NCI-H128 (cell line): ENCODE measurements around the gene FBN1.

ENCODE experiments used
- DNase-seq: peaks from one replicate; lab custom pipeline; 2025; ENCODE audit not compliant: unreplicated experiment; lab: John Stamatoyannopoulos, UW

FBN1 gene

GRCh38 chr15:48408327-48408726, 237.2 kb downstream of the FBN1 start:
- no peak for DNase-seq

- no peak for DNase-seq
Measured at GRCh38 chr15:48407646-48408045, 237.9 kb downstream of the FBN1 start.

GRCh38 chr15:48406911-48407310, 238.6 kb downstream of the FBN1 start:
- no peak for DNase-seq

DNA sequence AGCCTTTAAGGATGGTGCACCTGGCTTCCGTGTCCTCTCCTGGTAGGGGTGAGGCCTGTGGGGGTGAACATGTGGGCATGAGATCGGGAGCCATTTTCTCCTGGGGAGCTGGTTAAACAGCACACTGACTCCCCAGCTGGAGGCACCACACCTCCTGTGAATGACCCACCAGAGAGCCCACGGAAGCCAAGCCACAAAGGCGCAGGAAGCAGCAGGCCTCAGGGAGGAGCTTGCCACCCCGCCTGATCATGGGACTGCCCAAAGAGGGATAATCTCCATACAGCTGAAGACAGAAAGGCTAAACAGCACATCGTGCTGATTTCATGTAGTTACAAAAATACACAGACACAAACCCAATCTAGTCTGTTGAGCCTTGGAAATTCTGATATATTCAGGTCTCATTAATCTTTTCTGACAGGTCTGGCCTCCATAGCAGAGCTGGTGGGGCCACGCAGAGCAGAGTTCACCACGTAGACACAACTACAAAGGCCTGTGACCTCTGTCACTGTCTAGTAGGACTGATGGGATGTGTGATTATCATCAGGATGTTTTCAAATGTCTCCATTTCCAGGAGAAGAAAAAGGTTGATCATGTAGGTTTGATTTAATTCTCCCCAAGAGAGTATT, 239.1 kb downstream of the FBN1 start:
- DNase-seq, result no peak

- DNase-seq, result no peak
Measured at GRCh38 chr15:48402427-48403177, 242.9 kb downstream of the FBN1 start.

GRCh38 chr15:48400086-48400485, 245.4 kb downstream of the FBN1 start:
- DNase-seq, result no peak

- no peak for DNase-seq
Measured at GRCh38 chr15:48397841-48398240, 247.7 kb downstream of the FBN1 start.

DNA sequence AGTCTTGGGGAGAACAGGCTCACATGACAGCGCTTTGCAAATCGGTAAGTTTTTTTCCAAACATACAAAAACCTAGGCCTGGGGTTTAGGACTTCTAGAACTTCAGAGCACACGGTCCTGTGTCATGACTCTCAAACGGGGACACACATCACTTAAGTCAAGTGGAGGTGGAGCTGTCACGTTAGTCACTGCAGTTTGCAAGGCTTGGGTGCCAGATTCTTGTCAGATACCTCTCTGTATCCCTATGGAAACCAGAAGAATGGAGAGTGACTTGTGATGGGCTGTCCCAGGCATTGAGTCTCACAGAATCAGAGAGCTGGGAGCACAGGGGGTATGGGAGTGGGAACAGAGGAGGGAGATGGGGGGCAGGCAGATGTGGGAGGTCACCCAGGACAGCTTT, 249.5 kb downstream of the FBN1 start:
- no peak for DNase-seq

- DNase-seq, result no peak
Measured at GRCh38 chr15:48395521-48396011, 249.9 kb downstream of the FBN1 start.

- no peak for DNase-seq
Measured at GRCh38 chr15:48394970-48395369, 250.5 kb downstream of the FBN1 start.

DNA sequence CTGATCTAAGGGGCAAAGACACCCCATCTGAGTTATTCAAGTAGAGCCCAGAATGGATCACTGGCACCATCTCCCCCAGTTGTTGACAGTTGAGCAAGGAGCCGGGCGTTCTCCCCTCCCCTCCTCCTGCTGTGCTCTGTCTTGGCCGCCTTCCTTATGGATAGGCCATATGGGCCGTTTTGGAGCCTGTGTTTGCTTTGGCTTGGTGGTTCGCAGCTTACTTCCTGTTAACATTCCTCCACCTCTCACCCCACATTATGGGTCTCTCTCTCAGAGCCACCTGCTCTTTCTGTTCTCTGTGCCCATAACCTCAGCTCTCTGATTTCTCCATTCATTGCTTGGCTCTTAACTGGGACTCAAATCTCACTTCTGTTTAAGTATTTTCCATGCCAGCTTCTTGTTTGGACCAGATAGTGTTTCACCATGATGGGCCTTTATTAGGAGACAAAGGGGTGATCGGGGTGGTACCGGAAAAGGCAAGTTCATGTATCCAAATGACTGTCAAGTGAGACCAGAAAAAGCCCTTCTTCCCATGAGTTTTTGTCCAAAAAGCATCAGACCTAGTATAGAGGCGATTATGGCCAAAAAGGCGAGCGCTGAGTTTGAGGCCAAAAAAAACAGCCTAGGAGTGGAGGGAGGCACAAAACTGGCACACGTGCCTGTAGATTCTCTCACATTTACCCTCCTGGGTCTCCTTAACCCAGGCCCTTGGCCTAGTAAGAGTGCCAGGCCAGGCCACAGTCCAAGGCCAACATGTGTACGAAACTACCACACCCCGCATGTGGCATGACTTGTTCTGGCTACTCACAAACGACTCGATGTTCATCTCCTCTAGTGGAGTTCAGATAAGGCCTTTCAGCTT, 251.6 kb downstream of the FBN1 start:
- no peak for DNase-seq

GRCh38 chr15:48392356-48392755, 253.2 kb downstream of the FBN1 start:
- DNase-seq, result no peak

DNA sequence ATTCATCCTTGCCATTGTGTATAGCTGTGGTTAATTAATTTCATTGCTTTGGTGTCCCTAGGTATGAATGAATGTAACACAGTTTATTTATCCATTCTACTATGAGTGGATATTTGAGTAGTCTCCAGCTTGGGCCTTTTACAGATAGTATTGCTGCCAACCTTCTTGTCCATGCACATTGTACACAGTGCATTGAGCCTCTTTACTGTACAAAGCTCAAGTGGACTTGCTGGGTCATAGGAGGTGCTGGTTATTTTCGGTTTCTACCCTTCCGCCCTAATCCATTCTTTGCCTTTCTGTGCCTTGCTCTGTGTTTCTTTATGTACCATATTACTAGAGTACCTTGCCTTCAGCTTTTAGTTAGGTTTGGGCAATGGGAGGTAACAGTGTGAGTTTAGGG, 253.6 kb downstream of the FBN1 start:
- DNase-seq, result no peak

DNA sequence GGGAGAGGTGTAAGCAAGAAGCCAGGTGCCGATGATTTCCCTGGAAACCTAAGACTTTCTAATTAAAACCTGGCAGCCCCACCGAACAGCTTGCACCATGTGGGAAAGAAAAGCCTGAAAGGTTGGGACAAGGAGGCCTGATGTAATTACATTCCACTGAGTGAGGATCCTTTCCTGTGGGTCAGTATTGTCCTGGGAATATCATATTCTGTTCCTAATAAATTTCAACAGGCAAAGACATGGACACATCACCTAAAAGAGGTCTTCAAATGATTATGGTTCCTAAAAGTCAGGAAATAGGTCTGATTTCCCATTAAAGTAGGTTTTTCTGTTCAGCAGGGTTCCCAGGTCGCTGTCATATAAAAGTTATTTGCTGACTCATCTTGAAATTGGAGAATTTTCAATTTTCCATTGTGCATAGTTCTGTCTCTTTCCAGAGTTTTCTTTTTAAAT, 255.8 kb downstream of the FBN1 start:
- no peak for DNase-seq

DNA sequence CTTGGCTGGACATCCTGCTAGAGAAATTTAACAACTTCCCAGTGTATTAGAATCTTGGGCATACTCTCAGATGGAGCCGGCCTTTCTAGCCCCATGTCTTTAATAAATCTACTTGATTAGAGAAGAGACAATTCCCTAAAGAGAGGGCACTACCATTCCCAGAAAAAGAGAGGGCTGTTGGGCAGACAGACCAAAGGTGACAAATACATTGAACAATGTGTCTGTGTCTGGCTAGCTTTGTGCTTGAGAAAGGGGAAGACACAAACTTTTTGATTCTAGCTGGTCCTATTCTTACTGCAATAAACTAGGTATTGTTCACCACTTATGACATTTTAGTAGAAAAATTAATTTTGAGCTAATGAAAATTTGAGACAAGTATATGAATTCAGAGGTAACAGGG, 256.6 kb downstream of the FBN1 start:
- DNase-seq, result no peak

GRCh38 chr15:48388016-48388851, 257.3 kb downstream of the FBN1 start:
- DNase-seq, result no peak

DNA sequence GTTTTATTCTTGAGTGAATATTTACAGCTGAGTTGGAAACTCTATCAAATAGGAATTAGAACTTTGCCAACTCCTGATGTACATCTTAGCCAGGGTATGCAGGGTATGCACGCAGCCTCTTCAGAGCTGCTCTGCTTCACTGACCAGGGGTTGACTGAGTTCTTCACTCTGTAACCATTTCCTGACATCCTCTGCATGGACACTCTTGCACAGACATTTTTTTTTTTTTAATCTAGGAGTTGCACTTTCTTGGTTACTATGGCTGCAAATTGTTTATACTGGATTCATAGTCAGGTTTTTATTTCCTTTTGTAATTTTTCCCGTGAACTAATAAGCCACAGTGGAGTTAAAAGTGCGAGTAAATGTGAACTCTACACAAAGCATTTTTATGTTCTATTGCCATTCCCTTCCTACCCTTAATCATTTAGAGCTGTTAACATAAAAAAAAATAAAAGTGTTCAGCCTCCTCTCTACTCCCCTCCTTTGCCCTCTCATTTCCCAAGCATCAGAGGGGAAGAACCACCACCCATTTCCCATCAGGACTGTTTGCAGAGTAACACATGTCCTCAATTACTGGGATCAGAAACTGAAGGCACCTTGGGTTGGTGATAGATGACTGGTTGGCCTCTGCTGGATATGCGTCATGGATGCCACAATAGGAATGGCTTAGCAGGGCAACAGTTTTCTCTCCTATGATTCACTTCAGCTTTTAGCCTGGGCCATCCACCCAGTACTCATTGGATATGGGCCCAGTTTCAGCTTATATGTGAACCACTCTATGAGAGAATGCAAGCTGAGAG, 260.3 kb downstream of the FBN1 start:
- DNase-seq, result no peak

DNA sequence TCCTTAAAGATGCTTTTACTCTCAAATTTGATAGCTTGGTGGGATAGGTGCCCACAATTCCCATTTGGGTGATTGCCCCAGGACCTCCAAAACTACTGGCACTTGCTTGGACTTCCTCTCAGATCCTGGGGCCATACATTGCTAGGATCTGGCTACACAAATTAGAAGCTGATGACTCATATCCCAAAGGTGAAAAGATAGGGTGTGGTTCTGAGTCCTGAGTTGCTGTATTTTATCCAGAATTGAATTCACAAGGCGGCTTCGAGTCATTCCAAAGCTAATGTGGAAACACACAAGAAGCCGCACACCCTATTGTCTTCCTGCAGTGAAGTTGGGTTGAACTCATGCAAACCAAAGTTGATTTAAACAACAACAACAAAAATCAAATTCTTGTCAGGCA, 260.9 kb downstream of the FBN1 start:
- DNase-seq, result no peak

DNA sequence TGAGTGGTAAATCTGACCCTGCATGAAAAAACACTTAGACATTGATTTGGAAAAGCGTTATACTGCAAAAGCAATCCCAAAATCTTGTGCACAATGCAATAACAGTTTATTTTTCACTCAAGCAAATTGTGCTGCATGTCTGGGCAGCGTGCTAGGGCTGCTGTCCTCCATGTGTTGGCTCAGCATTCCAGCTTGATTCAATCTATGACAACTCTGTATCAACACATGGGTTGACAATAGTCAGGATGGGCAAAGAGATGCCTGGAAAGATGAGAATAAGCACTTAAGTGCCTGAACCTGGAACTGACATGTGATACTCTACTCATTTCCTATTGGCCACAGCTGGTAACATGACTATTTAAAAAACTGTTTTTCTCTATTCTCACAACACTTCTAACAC, 262.5 kb downstream of the FBN1 start:
- DNase-seq, result no peak

GRCh38 chr15:48381861-48382260, 263.6 kb downstream of the FBN1 start:
- DNase-seq, result no peak
